ENCODE data around the gene NCK1. TPM values are rescaled to one million over a fixed set of nuclear protein-coding genes. Genes with fewer than 3 reads are reported as not detected.

NCK1 gene
- total and polyA plus RNA-seq, 9 of the 15 experiments (the other 6 are each of a cell fraction or from before 2014, with no cell fraction given), result 17.3 to 30.5 (median 25.0) TPM

DNA sequence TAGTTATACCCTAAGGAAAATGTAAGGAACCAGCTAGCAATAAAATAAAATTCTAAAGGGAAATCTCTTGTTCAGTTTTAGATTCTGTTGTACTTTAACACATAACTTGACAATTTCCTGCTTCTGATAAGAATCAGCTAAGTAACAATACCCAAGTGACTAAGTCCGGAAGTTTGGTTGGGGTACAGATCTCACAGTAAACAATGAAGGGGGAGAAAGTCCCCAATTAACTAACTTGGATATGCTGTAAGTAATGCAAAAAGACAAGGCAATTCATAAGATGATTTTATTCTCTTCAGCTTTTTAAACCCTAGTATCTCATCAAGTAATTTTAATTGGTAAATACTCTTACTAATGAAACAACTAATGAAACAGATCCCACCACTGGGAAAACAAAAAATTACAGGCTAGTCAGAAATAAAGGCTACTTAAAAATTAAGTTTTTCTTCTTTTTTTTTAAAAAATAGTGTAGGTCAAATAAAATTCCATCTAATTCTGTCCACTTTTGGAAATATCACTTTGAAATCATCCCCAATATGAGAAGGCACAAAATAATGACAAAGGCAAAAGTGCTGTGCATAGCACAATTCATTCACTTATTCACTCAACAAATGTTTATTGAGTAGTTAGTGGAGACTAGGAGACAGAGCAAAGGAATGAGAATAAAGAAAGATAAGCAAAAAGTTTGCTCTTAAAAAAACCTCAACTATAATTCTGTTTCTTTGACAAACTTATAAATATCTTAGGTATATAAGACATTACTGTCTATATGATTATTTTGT is 58.0 kb downstream of the NCK1 start:
- peaks cover 0 to 1% of the 10 kb centered on the region in 2 experiments; a peak in 1 of 5 replicates for H3K4me1 ChIP-seq (replicated peaks in 1 of 2; ENCODE audit: control insufficient read depth in 2 of 2, insufficient read depth in 2 of 2, low read length in 2 of 2)
- H3K4me3 ChIP-seq, result no peak overlapping the region
- H3K79me2 ChIP-seq (ENCODE audit: control insufficient read depth, insufficient read depth, low read length), result peaks cover 90% of the 10 kb centered on the region
- no peaks in the 10 kb centered on the region for H3K9me1 ChIP-seq (ENCODE audit: control insufficient read depth, insufficient read depth, low read length)
- no peaks in the 10 kb centered on the region for H3K9me3 ChIP-seq (replicated peaks; ENCODE audit: control insufficient read depth, insufficient read depth, low read depth, low read length)
- FAIRE-seq, result peak; percentile 6
- CTCF ChIA-PET (ENCODE audit: low intra/inter-chr PET ratio), result no interaction called here
- ATAC-seq, result no peak
- no peak overlapping the region for H3K9ac ChIP-seq (ENCODE audit: insufficient read depth in 1 of 2, low read depth in 2 of 2, low read length in 2 of 2)
- intact Hi-C loops (cut with micrococcal nuclease), result no loop called here
- H3K27me3 ChIP-seq (ENCODE audit: control insufficient read depth in 2 of 2, insufficient read depth in 2 of 2, low read length in 2 of 2), result no peaks in the 10 kb centered on the region
- H3K27ac ChIP-seq (ENCODE audit: extremely low read depth, low read depth, low read length), result 0 out of 3 replicates have a peak overlapping the region, but pooled peaks have one; percentile 10
- no peak overlapping the region for H2AFZ ChIP-seq (ENCODE audit: low read depth, low read length)
- in situ Hi-C loops (cut with MboI), result no loop called here
- no TSS peak for BruUV-seq (replicated peaks)
- WGBS (ENCODE audit: insufficient coverage, low coverage, missing lambda C conversion rate), result 44% methylated on average over 1 of the region's 1 CpG
- no peak overlapping the region for H3K4me2 ChIP-seq (ENCODE audit: insufficient read depth, low read length)
- H3K36me3 ChIP-seq (ENCODE audit: control insufficient read depth, insufficient read depth, low read length), result no peaks in the 10 kb centered on the region; the same call in 2 of the 3 replicates
- DNase-seq (ENCODE audit: extremely low read depth in 1 of 4, low spot score in 3 of 4), result no peak
- POLR2A ChIA-PET, result no interaction called here
- no peaks in the 10 kb centered on the region for H4K20me1 ChIP-seq (replicated peaks; ENCODE audit: control insufficient read depth, insufficient read depth, low read length)
- no peak for TF ChIP-seq ADNP (tag; IDR thresholded peaks at IDR 0.05)
- TF ChIP-seq, protein P1, sequence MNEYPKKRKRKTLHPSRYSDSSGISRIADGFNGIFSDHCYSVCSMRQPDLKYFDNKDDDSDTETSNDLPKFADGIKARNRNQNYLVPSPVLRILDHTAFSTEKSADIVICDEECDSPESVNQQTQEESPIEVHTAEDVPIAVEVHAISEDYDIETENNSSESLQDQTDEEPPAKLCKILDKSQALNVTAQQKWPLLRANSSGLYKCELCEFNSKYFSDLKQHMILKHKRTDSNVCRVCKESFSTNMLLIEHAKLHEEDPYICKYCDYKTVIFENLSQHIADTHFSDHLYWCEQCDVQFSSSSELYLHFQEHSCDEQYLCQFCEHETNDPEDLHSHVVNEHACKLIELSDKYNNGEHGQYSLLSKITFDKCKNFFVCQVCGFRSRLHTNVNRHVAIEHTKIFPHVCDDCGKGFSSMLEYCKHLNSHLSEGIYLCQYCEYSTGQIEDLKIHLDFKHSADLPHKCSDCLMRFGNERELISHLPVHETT (CRISPR knock-in tag; conservative IDR thresholded peaks at IDR 0.05 in 1 of 2, IDR thresholded peaks at IDR 0.05 in 1 of 2), result no peak
- TF ChIP-seq JUND (IDR thresholded peaks at IDR 0.05; ENCODE audit: borderline replicate concordance, low read depth, low read length), result peak; percentile 13; the same call in 1 of the 2 replicates
- no peak for TF ChIP-seq JUND (tag; IDR thresholded peaks at IDR 0.05; ENCODE audit: borderline replicate concordance, low read depth, low read length)
- TF ChIP-seq RUNX1 (IDR thresholded peaks at IDR 0.05; ENCODE audit: low read depth), result no peak
- no peak for TF ChIP-seq SIRT6 (IDR thresholded peaks at IDR 0.05; ENCODE audit: low read depth, low read length)
- TF ChIP-seq VEZF1 (CRISPR knock-in tag; IDR thresholded peaks at IDR 0.05), result peak; percentile 20; the same call in 1 of the 2 replicates
- no peak for TF ChIP-seq ELF2 (CRISPR knock-in tag; IDR thresholded peaks at IDR 0.05)
- TF ChIP-seq, protein P2, sequence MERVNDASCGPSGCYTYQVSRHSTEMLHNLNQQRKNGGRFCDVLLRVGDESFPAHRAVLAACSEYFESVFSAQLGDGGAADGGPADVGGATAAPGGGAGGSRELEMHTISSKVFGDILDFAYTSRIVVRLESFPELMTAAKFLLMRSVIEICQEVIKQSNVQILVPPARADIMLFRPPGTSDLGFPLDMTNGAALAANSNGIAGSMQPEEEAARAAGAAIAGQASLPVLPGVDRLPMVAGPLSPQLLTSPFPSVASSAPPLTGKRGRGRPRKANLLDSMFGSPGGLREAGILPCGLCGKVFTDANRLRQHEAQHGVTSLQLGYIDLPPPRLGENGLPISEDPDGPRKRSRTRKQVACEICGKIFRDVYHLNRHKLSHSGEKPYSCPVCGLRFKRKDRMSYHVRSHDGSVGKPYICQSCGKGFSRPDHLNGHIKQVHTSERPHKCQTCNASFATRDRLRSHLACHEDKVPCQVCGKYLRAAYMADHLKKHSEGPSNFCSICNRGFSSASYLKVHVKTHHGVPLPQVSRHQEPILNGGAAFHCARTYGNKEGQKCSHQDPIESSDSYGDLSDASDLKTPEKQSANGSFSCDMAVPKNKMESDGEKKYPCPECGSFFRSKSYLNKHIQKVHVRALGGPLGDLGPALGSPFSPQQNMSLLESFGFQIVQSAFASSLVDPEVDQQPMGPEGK (CRISPR knock-in tag; IDR thresholded peaks at IDR 0.05; ENCODE audit: borderline replicate concordance), result no peak
- no peak for TF ChIP-seq MECOM (CRISPR knock-in tag; IDR thresholded peaks at IDR 0.05)
- no peak for TF ChIP-seq RBM25 (IDR thresholded peaks at IDR 0.05; ENCODE audit: low read depth, low read length, severe bottlenecking)
- TF ChIP-seq, protein P3, sequence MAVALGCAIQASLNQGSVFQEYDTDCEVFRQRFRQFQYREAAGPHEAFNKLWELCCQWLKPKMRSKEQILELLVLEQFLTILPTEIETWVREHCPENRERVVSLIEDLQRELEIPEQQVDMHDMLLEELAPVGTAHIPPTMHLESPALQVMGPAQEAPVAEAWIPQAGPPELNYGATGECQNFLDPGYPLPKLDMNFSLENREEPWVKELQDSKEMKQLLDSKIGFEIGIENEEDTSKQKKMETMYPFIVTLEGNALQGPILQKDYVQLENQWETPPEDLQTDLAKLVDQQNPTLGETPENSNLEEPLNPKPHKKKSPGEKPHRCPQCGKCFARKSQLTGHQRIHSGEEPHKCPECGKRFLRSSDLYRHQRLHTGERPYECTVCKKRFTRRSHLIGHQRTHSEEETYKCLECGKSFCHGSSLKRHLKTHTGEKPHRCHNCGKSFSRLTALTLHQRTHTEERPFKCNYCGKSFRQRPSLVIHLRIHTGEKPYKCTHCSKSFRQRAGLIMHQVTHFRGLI (CRISPR knock-in tag; IDR thresholded peaks at IDR 0.05), result no peak
- peak; percentile 55 for TF ChIP-seq ZNF316 (IDR thresholded peaks at IDR 0.05)
- TF ChIP-seq ZNF282 (CRISPR knock-in tag; IDR thresholded peaks at IDR 0.05), result no peak
- no peak for TF ChIP-seq HNRNPL (IDR thresholded peaks at IDR 0.05; ENCODE audit: low read depth, low read length)
- 0 out of 2 replicates have a peak, but pooled peaks have one; percentile 11 for TF ChIP-seq SMARCA4 (IDR thresholded peaks at IDR 0.05)
